ENCODE data around the gene SLC7A5. TPM values are rescaled to one million over a fixed set of nuclear protein-coding genes. Genes with fewer than 3 reads are reported as not detected.
"Not testable (repeated sequence)": the region's sequence is repeated elsewhere in the genome, so short reads cannot be mapped to it uniquely, and the experiment has no call there.

The SLC7A5 gene
- total RNA-seq, 6 donors from 2014 or later: 4.7 to 20.4 (median 8.5) TPM

- not testable (repeated sequence) for H3K4me3 ChIP-seq, H3K27me3 ChIP-seq, H3K36me3 ChIP-seq, H3K4me1 ChIP-seq, H3K9me3 ChIP-seq
- ATAC-seq (ENCODE audit: low FRiP score in 2 of 2): peak; percentile 44 to 88
- peak overlapping the region in 2 of 4 donors; percentile 30 to 74 for H3K27ac ChIP-seq
- peak in 1 of 2 donors; percentile 67 for DNase-seq
- WGBS, 2 donors: 49 to 60% methylated on average over 8 of the region's 8 CpGs
- TF ChIP-seq CTCF (IDR thresholded peaks at IDR 0.05): peak in 2 of 6 experiments; percentile 19 to 27
Measured at GRCh38 chr16:87885371-87885967, 16.2 kb upstream of the SLC7A5 start.

- DNase-seq: no peak
- Histone ChIP-seq H3K9me3 (no peaks in the 10 kb centered on the region), H3K4me3 (no peak overlapping the region), H3K27me3 (no peaks in the 10 kb centered on the region), H3K36me3 (no peaks in the 10 kb centered on the region), H3K4me1 (peaks cover 0 to 2% (median 0%) of the 10 kb centered on the region in 4 donors), H3K27ac (no peak overlapping the region)
- 88 to 90% methylated on average over 29 of the region's 29 CpGs for WGBS, 2 donors
- no peak for TF ChIP-seq POLR2A (IDR thresholded peaks at IDR 0.05)
- no peak for TF ChIP-seq CTCF (IDR thresholded peaks at IDR 0.05)
- TF ChIP-seq POLR2AphosphoS5 (IDR thresholded peaks at IDR 0.05): no peak
- TF ChIP-seq EP300 (IDR thresholded peaks at IDR 0.05): no peak
- no peak for ATAC-seq (ENCODE audit: low FRiP score in 2 of 2)
Measured at GRCh38 chr16:87882436-87883019, 13.2 kb upstream of the SLC7A5 start.

GRCh38 chr16:87881324-87882200, 12.3 kb upstream of the SLC7A5 start:
- TF ChIP-seq CTCF (IDR thresholded peaks at IDR 0.05): no peak
- TF ChIP-seq POLR2AphosphoS5 (IDR thresholded peaks at IDR 0.05): no peak
- no peak for TF ChIP-seq EP300 (IDR thresholded peaks at IDR 0.05)
- no peak for TF ChIP-seq POLR2A (IDR thresholded peaks at IDR 0.05)
- Histone ChIP-seq H3K4me1 (no peaks in the 10 kb centered on the region), H3K9me3 (no peaks in the 10 kb centered on the region), H3K27ac (no peak overlapping the region), H3K27me3 (no peaks in the 10 kb centered on the region), H3K36me3 (no peaks in the 10 kb centered on the region), H3K4me3 (no peak overlapping the region)
- no peak for DNase-seq
- WGBS, 2 donors: 49 to 56% methylated on average over 24 of the region's 24 CpGs
- no peak for ATAC-seq (ENCODE audit: low FRiP score in 2 of 2)

- no peaks in the 10 kb centered on the region for H3K9me3 ChIP-seq
- no peaks in the 10 kb centered on the region for H3K27me3 ChIP-seq
- WGBS, 2 donors: 66 to 71% methylated on average over 12 to 17 of the region's 17 CpGs
- DNase-seq (no peak), ATAC-seq (ENCODE audit: low FRiP score in 2 of 2) (no peak)
- TF ChIP-seq EP300 (IDR thresholded peaks at IDR 0.05): no peak
- no peak for TF ChIP-seq POLR2AphosphoS5 (IDR thresholded peaks at IDR 0.05)
- no peak for TF ChIP-seq POLR2A (IDR thresholded peaks at IDR 0.05)
- no peak for TF ChIP-seq CTCF (IDR thresholded peaks at IDR 0.05)
- no peaks in the 10 kb centered on the region for H3K36me3 ChIP-seq
- no peaks in the 10 kb centered on the region for H3K4me1 ChIP-seq
- no peak overlapping the region for H3K4me3 ChIP-seq
- no peak overlapping the region for H3K27ac ChIP-seq
Measured at GRCh38 chr16:87880117-87880696, 10.9 kb upstream of the SLC7A5 start.

GRCh38 chr16:87879411-87880013, 10.2 kb upstream of the SLC7A5 start:
- not testable (repeated sequence) for H3K36me3 ChIP-seq; H3K4me1 ChIP-seq; H3K27ac ChIP-seq; H3K9me3 ChIP-seq; H3K27me3 ChIP-seq; ATAC-seq (ENCODE audit: low FRiP score in 2 of 2); H3K4me3 ChIP-seq; DNase-seq
- WGBS, 2 donors: 87 to 90% methylated on average over 5 of the region's 5 CpGs
